ENCODE data around the gene PTPRE. TPM values are rescaled to one million over a fixed set of nuclear protein-coding genes. Genes with fewer than 3 reads are reported as not detected.

Gene PTPRE
- total RNA-seq, 2 donors from 2014 or later = 11.3 to 23.5 TPM

- no peak overlapping the region for H3K27ac ChIP-seq
- H3K36me3 ChIP-seq = no peaks in the 10 kb centered on the region
- H3K4me1 ChIP-seq = no peaks in the 10 kb centered on the region
- no peak for DNase-seq (ENCODE audit: low spot score)
- H3K9me3 ChIP-seq = no peaks in the 10 kb centered on the region
- TF ChIP-seq CTCF (IDR thresholded peaks at IDR 0.05) = no peak
- H3K4me3 ChIP-seq = no peak overlapping the region
- no peaks in the 10 kb centered on the region for H3K27me3 ChIP-seq
Measured at GRCh38 chr10:128101901-128102300, 195.0 kb downstream of the PTPRE start.

GRCh38 chr10:128102480-128103228, 195.8 kb downstream of the PTPRE start:
- Histone ChIP-seq H3K27ac (no peak overlapping the region), H3K4me3 (no peak overlapping the region), H3K9me3 (no peaks in the 10 kb centered on the region), H3K4me1 (no peaks in the 10 kb centered on the region), H3K36me3 (no peaks in the 10 kb centered on the region), H3K27me3 (no peaks in the 10 kb centered on the region)
- TF ChIP-seq CTCF (IDR thresholded peaks at IDR 0.05) = no peak
- DNase-seq (ENCODE audit: low spot score) = no peak

GRCh38 chr10:128103229-128103714, 196.4 kb downstream of the PTPRE start:
- H3K4me1 ChIP-seq = no peaks in the 10 kb centered on the region
- no peaks in the 10 kb centered on the region for H3K36me3 ChIP-seq

GRCh38 chr10:128105383-128105782, 198.5 kb downstream of the PTPRE start:
- H3K27ac ChIP-seq = no peak overlapping the region
- H3K4me3 ChIP-seq = no peak overlapping the region
- no peaks in the 10 kb centered on the region for H3K9me3 ChIP-seq
- no peak for TF ChIP-seq CTCF (IDR thresholded peaks at IDR 0.05)
- no peaks in the 10 kb centered on the region for H3K36me3 ChIP-seq
- H3K27me3 ChIP-seq = no peaks in the 10 kb centered on the region
- H3K4me1 ChIP-seq = no peaks in the 10 kb centered on the region
- no peak for DNase-seq (ENCODE audit: low spot score)

More at GRCh38 chr10:128103229-128103714, 196.4 kb downstream of the PTPRE start:
- H3K27ac ChIP-seq = no peak overlapping the region
- H3K4me3 ChIP-seq = no peak overlapping the region
- no peak for TF ChIP-seq CTCF (IDR thresholded peaks at IDR 0.05)
- DNase-seq (ENCODE audit: low spot score) = no peak
- no peaks in the 10 kb centered on the region for H3K9me3 ChIP-seq
- no peaks in the 10 kb centered on the region for H3K27me3 ChIP-seq

- no peaks in the 10 kb centered on the region for H3K4me1 ChIP-seq
- no peak overlapping the region for H3K4me3 ChIP-seq
- H3K36me3 ChIP-seq = no peaks in the 10 kb centered on the region
- no peaks in the 10 kb centered on the region for H3K27me3 ChIP-seq
- no peaks in the 10 kb centered on the region for H3K9me3 ChIP-seq
- no peak overlapping the region for H3K27ac ChIP-seq
- no peak for TF ChIP-seq CTCF (IDR thresholded peaks at IDR 0.05)
- no peak for DNase-seq (ENCODE audit: low spot score)
Measured at GRCh38 chr10:128109707-128110106, 202.8 kb downstream of the PTPRE start.

- Histone ChIP-seq H3K27ac (no peak overlapping the region), H3K27me3 (no peaks in the 10 kb centered on the region), H3K9me3 (no peaks in the 10 kb centered on the region), H3K36me3 (no peaks in the 10 kb centered on the region), H3K4me3 (no peak overlapping the region), H3K4me1 (no peaks in the 10 kb centered on the region)
- no peak for DNase-seq (ENCODE audit: low spot score)
- no peak for TF ChIP-seq CTCF (IDR thresholded peaks at IDR 0.05)
Measured at GRCh38 chr10:128110339-128110738, 203.4 kb downstream of the PTPRE start.

Measured in right atrium auricular region (tissue), 2 donors.